Stimulated activated CD8-positive, alpha-beta memory T cell treated with anti-CD3 and anti-CD28 coated beads, Interleukin-7, amount 100 ng/mL, for 4 hours (primary cell): Measurements from ENCODE around the gene USP11.

Source experiments
- DNase-seq, 2 donors: peaks; one replicate each; pipeline ENCODE4 v3.0.0-alpha.2; 2020; ENCODE audit warnings: low read depth in 2 of 2

USP11 gene

GRCh38 chrX:47232803-47233332 is at the start of gene USP11:
USP11 (plus strand) TSS chrX:47233009; CDS start chrX:47233044, 35 bp downstream.
- peak; percentile 17 to 50 for DNase-seq

- no peak for DNase-seq
Measured at GRCh38 chrX:47184486-47184885, 48.3 kb upstream of the USP11 start.

- no peak for DNase-seq
Measured at GRCh38 chrX:47185241-47185640, 47.6 kb upstream of the USP11 start.

GRCh38 chrX:47186096-47186740 is 46.6 kb upstream of the USP11 start:
- DNase-seq = no peak

- DNase-seq = no peak
Measured at GRCh38 chrX:47187106-47187677, 45.6 kb upstream of the USP11 start.

GRCh38 chrX:47189906-47190305 is 42.9 kb upstream of the USP11 start:
- DNase-seq = no peak

- peak; percentile 71 to 77 for DNase-seq
Measured at GRCh38 chrX:47190445-47191269, 42.2 kb upstream of the USP11 start.

GRCh38 chrX:47191331-47191730 is 41.5 kb upstream of the USP11 start:
- peak; percentile 26 to 44 for DNase-seq

GRCh38 chrX:47191806-47192401 is 40.9 kb upstream of the USP11 start:
- no peak for DNase-seq

GRCh38 chrX:47193475-47194193 is 39.2 kb upstream of the USP11 start, which contains the start of gene UBA1:
UBA1 (plus strand) TSS chrX:47193829; CDS start chrX:47198803, 4,974 bp downstream.
- DNase-seq = peak; percentile 90 to 94

- no peak for DNase-seq
Measured at GRCh38 chrX:47194194-47194787, 38.5 kb upstream of the USP11 start.

GRCh38 chrX:47196098-47196497 is 36.7 kb upstream of the USP11 start:
- DNase-seq = no peak

- DNase-seq = no peak
Measured at GRCh38 chrX:47197526-47197925, 35.3 kb upstream of the USP11 start.

- DNase-seq = no peak
Measured at GRCh38 chrX:47198026-47198686, 34.7 kb upstream of the USP11 start.

- no peak for DNase-seq
Measured at GRCh38 chrX:47198687-47199080, 34.1 kb upstream of the USP11 start.

GRCh38 chrX:47199286-47199685 is 33.5 kb upstream of the USP11 start:
- DNase-seq = no peak

GRCh38 chrX:47200385-47201150 is 32.2 kb upstream of the USP11 start:
- DNase-seq = no peak

- no peak for DNase-seq
Measured at GRCh38 chrX:47201345-47201944, 31.4 kb upstream of the USP11 start.

GRCh38 chrX:47202316-47202715 is 30.5 kb upstream of the USP11 start:
- no peak for DNase-seq
